Stimulated activated CD4-positive, alpha-beta T cell treated with anti-CD3 and anti-CD28 coated beads, Interleukin-15, amount 100 ng/mL, for 24 hours (primary cell): ENCODE data around the gene SLC29A4.
"Not testable (repeated sequence)": the region's sequence is repeated elsewhere in the genome, so short reads cannot be mapped to it uniquely, and the experiment has no call there.

ENCODE experiments used
- DNase-seq: peaks from one replicate; pipeline ENCODE4 v3.0.0-alpha.2; 2020

Gene SLC29A4

GRCh38 chr7:5300366-5300765 is 17.6 kb downstream of the SLC29A4 start:
- no peak for DNase-seq

- no peak for DNase-seq
Measured at GRCh38 chr7:5302577-5302976, 19.8 kb downstream of the SLC29A4 start.

- DNase-seq = no peak
Measured at GRCh38 chr7:5303061-5303460, 20.3 kb downstream of the SLC29A4 start.

- no peak for DNase-seq
Measured at GRCh38 chr7:5303591-5304505, 21.1 kb downstream of the SLC29A4 start.

- DNase-seq = not testable (repeated sequence)
Measured at GRCh38 chr7:5305050-5305449, 22.3 kb downstream of the SLC29A4 start.

- DNase-seq = not testable (repeated sequence)
Measured at GRCh38 chr7:5307221-5308142, 24.7 kb downstream of the SLC29A4 start.

GRCh38 chr7:5309146-5309545 is 26.4 kb downstream of the SLC29A4 start:
- no peak for DNase-seq

- DNase-seq = no peak
Measured at GRCh38 chr7:5310822-5311405, 28.2 kb downstream of the SLC29A4 start.

GRCh38 chr7:5312276-5313070 is 29.7 kb downstream of the SLC29A4 start:
- not testable (repeated sequence) for DNase-seq

GRCh38 chr7:5313076-5313885 is 30.5 kb downstream of the SLC29A4 start:
- DNase-seq = not testable (repeated sequence)

GRCh38 chr7:5314864-5315263 is 32.1 kb downstream of the SLC29A4 start:
- DNase-seq = no peak

GRCh38 chr7:5315761-5316160 is 33.0 kb downstream of the SLC29A4 start:
- no peak for DNase-seq

- not testable (repeated sequence) for DNase-seq
Measured at GRCh38 chr7:5318613-5319012, 35.9 kb downstream of the SLC29A4 start.

GRCh38 chr7:5320391-5320790 is 37.6 kb downstream of the SLC29A4 start:
- DNase-seq = no peak

- no peak for DNase-seq
Measured at GRCh38 chr7:5320802-5321396, 38.2 kb downstream of the SLC29A4 start.

GRCh38 chr7:5322621-5323410 is 40.1 kb downstream of the SLC29A4 start:
- DNase-seq = no peak

GRCh38 chr7:5323800-5324781 is 41.3 kb downstream of the SLC29A4 start:
- not testable (repeated sequence) for DNase-seq

- DNase-seq = no peak
Measured at GRCh38 chr7:5324961-5325360, 42.2 kb downstream of the SLC29A4 start.

- no peak for DNase-seq
Measured at GRCh38 chr7:5330288-5330687, 47.5 kb downstream of the SLC29A4 start.
